T-helper 17 cell (primary cell): Measurements from ENCODE around the gene SIX2. TPM values are rescaled to one million over a fixed set of nuclear protein-coding genes. Genes with fewer than 3 reads are reported as not detected.

Source experiments
- ATAC-seq: fragments of 150-1000 bp; cut with Tn5 transposase; 2 replicates; pipeline ENCODE4 v1.10.0; 2021; ENCODE audit warnings: mild to moderate bottlenecking, moderate library complexity
- DNase-seq, 3 donors: peaks; one replicate each; pipeline versions ENCODE4 v3.0.0 to v3.0.0-alpha.2; 2020 to 2021
- H3K9me3 ChIP-seq: one replicate; pipeline ENCODE4 v1.7.0; 2013; ENCODE audit warnings: low read length, mild to moderate bottlenecking; ENCODE audit not compliant: control insufficient read depth, poor library complexity, severe bottlenecking
- H3K27ac Mint-ChIP-seq: one replicate; pipeline ENCODE4 v1.8.0; 2022; ENCODE audit warnings: mild to moderate bottlenecking, moderate library complexity, mixed read lengths
- H3K27me3 Mint-ChIP-seq: one replicate; pipeline ENCODE4 v1.8.0; 2022; ENCODE audit warnings: mixed read lengths
- H3K36me3 Mint-ChIP-seq: one replicate; pipeline ENCODE4 v1.8.0; 2022; ENCODE audit warnings: low read depth, mixed read lengths
- H3K4me1 Mint-ChIP-seq: one replicate; pipeline ENCODE4 v1.8.0; 2022; ENCODE audit warnings: mild to moderate bottlenecking, mixed read lengths
- H3K4me3 Mint-ChIP-seq: one replicate; pipeline ENCODE4 v1.8.0; 2022; ENCODE audit warnings: mild to moderate bottlenecking, moderate library complexity, mixed read lengths
- total RNA-seq, 4 donors: library from RNA in 2 of 4; stranded (reverse) in 2 of 4; gene quantifications; one replicate each; pipeline ENCODE4 v1.2.3 and lab custom pipeline; 2022 to 2026

Gene SIX2
- total RNA-seq, 2 donors from 2014 or later, result not detected

DNA sequence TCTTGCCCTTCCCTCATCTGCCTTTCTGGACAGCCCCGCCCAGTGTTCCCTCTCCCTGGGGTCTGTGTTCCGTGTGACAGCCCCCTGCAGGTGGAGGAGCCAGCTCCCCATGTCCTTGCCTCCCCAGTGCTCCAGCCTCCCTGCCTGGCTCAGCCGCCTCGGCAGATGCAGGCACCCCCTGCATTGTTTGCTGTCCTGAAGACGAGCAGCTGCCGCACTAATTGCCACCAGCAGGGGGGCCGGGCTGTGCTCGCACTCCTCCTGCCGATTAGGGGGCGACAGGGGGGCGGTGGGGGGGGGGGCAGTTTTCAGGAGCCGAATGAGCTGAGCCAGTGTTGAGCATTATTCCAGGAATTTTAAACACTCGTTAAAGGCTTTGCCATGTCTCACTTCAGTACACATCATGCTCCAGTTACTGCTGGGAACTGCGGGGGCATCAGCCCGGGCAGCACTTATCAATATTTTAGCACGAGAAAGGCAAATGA is 44.5 kb downstream of the SIX2 start:
- ATAC-seq, result no peak
- Mint-ChIP-seq H3K4me1 (no peaks in the 10 kb centered on the region), H3K27ac (no peak overlapping the region), H3K4me3 (no peak overlapping the region), H3K27me3 (peaks cover 83% of the 10 kb centered on the region), H3K36me3 (peaks cover 9% of the 10 kb centered on the region)
- no peaks in the 10 kb centered on the region for H3K9me3 ChIP-seq
- DNase-seq, result no peak

DNA sequence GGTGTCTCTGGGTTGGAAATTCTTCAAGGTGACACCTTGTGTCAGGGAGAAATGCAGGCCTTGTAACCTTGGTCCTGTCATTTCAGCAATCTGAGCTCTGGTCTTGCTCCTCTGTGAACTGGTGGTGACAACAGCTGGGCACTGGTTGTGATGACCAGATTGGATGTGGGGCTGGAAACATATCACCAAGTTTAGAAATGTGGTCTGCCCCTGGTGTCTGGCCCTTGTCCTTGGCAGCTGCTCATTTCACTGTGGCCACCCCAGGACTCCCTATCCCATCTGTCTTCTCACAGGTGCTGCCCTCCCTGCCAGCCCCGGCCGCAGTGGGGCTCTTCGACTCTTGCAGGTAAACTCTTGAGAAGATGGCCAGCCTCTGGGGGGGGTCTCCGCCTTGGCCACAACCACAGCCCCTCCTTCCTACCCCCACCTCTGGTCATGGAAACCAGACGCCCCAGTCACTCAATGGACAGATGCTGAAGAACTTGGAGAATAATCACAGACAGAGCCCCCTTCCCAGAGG is 47.0 kb downstream of the SIX2 start:
- Mint-ChIP-seq H3K36me3 (no peaks in the 10 kb centered on the region), H3K4me3 (no peak overlapping the region), H3K27ac (no peak overlapping the region), H3K27me3 (peaks cover 88% of the 10 kb centered on the region), H3K4me1 (peaks cover 2% of the 10 kb centered on the region)
- H3K9me3 ChIP-seq, result no peaks in the 10 kb centered on the region
- ATAC-seq (no peak), DNase-seq (no peak)

DNA sequence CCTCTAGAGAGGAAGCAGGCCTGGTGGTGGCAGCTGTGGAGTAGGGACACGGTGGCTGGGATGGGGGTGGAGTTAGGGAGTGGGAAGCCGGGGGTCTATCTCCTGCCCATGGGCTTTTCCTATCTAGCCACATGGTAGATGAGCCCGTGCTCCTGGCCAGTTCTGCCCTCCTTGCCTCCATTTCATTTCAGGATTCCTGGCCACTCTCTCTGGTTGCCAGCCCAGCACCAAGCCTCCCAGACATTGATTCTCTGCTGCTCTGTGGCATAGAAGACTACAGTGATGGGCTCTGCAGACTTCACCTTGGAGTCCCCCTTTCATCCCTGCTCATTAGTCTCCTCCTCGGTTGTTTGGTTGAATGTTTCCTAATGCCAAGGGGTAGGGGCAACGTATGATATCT is 48.4 kb downstream of the SIX2 start:
- Mint-ChIP-seq H3K27ac (no peak overlapping the region), H3K4me1 (peaks cover 4% of the 10 kb centered on the region), H3K4me3 (no peak overlapping the region), H3K27me3 (peaks cover 86% of the 10 kb centered on the region), H3K36me3 (no peaks in the 10 kb centered on the region)
- ATAC-seq (no peak), DNase-seq (no peak)
- H3K9me3 ChIP-seq, result no peaks in the 10 kb centered on the region

DNA sequence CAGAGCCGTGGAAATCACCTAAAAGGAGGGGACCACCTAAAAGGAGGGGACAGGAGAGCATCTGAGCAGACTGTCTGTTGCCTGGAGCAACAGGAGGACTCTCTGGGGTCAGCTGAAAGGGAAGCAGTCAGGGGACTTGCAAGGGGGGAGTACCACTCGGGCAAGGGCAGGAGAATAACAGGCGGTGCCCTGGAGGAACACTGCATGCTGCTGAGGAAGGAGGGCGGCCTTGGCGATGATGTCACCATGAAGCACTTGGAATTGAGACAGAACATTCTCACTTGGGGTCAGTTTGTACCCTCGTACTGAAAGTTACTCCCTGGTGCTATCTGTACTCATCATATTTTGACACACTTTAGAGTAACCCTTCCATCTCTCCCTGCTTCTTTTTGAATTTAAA is 49.4 kb downstream of the SIX2 start:
- no peak for ATAC-seq
- peaks cover 86% of the 10 kb centered on the region for H3K27me3 Mint-ChIP-seq

DNA sequence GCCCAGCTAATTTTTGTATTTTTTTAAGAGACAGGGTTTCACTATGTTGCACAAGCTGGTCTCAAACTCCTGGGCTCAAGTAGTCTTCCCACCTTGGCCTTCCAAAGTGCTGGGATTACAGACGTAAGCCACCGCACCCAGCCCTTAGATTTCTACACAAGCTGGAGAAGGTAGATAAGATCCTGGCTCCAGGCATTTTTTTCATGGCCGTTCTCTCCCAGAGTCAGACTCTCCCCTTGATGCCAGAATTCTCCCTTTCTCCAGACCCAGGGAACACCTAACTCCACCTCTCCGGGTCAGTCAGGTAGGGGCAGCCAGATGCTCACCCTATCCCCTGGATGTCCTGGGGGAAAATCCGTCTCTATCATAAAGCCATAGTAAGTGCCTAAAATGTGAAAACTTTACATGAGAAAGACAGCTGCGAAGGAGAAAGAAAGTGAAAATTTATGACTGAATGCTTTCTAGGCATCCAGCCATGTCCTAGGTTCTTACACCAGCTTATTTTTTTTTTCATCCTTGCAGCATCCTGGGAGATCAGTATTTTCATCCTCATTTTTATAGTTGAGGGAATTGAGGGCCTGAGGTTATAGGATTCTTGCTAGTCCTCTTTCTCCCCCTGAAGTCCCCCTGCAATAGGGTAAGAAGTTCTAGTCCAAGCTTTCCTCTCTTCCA is 51.5 kb downstream of the SIX2 start:
- H3K36me3 Mint-ChIP-seq, result no peaks in the 10 kb centered on the region
- no peak overlapping the region for H3K27ac Mint-ChIP-seq
- no peak overlapping the region for H3K4me3 Mint-ChIP-seq
- no peak for DNase-seq
- no peak for ATAC-seq
- H3K9me3 ChIP-seq, result no peaks in the 10 kb centered on the region
- H3K27me3 Mint-ChIP-seq, result peaks cover 86% of the 10 kb centered on the region
- peaks cover 17% of the 10 kb centered on the region for H3K4me1 Mint-ChIP-seq

More for the DNA sequence above, 49.4 kb downstream of the SIX2 start:
- no peak for DNase-seq
- Mint-ChIP-seq H3K27ac (no peak overlapping the region), H3K4me3 (peak overlapping the region; percentile 53), H3K4me1 (peaks cover 8% of the 10 kb centered on the region), H3K36me3 (no peaks in the 10 kb centered on the region)
- no peaks in the 10 kb centered on the region for H3K9me3 ChIP-seq

DNA sequence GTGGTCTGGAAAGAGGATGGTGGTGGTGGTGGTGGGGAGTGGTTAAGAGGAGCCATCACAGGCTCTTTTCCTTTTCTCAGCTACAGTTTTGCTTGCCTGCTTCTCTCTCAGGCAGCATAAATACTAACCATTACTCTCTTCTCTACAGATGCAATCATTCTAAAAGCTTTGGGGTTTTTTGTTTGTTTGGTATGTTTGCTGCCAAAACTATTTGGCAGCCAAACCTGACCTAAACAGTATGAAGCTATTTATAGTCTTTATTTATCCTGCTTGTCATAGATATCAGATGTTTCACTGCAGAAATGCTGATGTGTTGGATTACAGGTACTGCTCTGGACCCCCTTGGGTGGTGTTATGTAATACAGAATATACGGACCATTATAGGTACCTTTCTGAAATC is 52.4 kb downstream of the SIX2 start:
- ATAC-seq (no peak), DNase-seq (no peak)
- no peak overlapping the region for H3K27ac Mint-ChIP-seq
- no peaks in the 10 kb centered on the region for H3K9me3 ChIP-seq
- H3K4me3 Mint-ChIP-seq, result no peak overlapping the region
- H3K4me1 Mint-ChIP-seq, result peaks cover 18% of the 10 kb centered on the region
- H3K27me3 Mint-ChIP-seq, result peaks cover 83% of the 10 kb centered on the region
- H3K36me3 Mint-ChIP-seq, result no peaks in the 10 kb centered on the region

DNA sequence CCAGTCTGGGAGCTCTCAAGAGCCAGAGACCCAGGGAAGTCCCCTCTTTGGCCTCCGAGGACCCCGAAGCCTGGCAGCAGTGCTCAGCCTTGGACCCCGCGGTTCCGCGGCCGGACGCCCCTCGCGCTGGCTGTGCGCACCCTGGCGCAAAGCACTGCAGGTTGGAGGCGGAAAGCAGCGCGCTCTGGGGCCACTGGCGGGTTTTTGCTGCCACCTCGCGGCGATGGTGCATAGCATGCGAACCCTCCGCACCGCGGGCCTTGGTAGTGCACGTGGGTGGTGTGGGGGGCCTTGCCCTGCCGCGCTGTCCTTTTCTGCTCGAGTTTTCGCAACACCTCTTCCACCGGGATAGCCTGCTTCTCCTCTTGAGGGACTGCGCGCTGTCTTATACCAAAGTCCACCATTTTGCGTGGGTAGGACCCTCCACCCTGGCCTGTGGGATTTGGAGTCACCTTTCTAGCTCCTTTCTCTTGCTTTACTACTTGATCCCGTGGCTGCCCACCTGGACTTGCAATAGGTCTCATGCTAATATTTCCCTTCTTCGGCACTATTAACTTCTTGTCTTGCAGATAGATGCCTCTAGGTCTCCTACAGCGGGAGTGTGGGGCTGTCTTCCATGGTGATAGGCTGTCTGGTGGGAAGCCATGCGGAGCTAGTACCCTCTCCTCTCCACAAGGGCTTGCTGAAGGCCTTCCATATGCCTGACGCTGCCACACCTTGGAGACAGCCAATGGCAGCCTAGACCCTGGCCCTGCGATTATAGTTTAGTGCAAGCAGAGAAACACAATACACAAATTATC is 53.5 kb downstream of the SIX2 start:
- Mint-ChIP-seq H3K27ac (no peak overlapping the region), H3K4me3 (peak overlapping the region; percentile 77), H3K27me3 (peaks cover 83% of the 10 kb centered on the region), H3K36me3 (peaks cover 5% of the 10 kb centered on the region), H3K4me1 (peaks cover 25% of the 10 kb centered on the region)
- peak; percentile 52 to 70 (median 61) for DNase-seq
- ATAC-seq, result peak; percentile 83
- H3K9me3 ChIP-seq, result no peaks in the 10 kb centered on the region

Other genes starting within 250 kb of the SIX2 start
- gene SIX3, start 67.8 kb downstream of the SIX2 start, total RNA-seq, result not detected